HG03460 (cell line): ENCODE data around the gene GIPC2.

Source experiments
- ATAC-seq: cut with Tn5 transposase; IDR thresholded peaks from one replicate; pipeline ENCODE4 v1.9.1; 2021; ENCODE audit not compliant: unreplicated experiment

The GIPC2 gene

DNA sequence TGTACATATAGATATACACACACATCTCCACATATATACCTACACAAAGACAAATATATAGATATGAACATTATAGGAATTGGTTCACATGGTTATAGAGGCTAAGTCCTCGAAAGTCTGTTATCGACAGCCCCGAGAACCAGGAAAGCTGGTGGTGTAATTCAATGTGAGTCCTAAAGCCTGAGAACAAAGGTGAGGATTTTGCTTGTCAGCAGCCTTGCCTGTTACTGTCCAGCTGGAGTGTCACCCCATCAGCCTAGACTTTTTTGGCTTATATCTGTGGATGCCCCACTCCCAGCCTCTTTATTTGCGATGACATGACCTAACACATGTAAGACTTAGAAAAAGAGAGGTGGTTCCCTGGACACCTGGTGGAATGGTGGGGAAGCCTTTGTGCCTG lies 97.0 kb downstream of the GIPC2 start:
- ATAC-seq, result peak; percentile 21

DNA sequence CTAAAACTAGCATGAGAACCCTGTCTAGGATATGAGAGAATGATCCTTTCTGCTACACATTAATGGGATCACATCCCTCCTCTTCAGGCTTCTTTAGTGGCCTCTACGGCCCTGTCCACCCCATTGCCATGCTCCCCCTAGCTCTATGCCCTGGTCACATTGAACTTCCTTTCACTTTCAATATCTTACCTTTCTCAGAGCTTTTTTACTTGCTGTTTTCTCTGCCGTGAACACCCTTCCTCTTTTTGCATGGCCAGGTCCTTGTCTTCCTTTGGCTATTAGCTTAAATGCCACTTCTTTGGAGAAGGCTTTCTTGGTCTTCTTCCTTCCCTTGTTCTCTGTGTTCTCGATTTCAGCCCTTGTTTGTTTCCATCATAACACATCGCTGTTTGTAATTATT lies 97.4 kb downstream of the GIPC2 start:
- ATAC-seq, result peak; percentile 79

- ATAC-seq, result no peak
These were observed 97.9 kb downstream of the GIPC2 start for GRCh38 chr1:78143673-78144072.

DNA sequence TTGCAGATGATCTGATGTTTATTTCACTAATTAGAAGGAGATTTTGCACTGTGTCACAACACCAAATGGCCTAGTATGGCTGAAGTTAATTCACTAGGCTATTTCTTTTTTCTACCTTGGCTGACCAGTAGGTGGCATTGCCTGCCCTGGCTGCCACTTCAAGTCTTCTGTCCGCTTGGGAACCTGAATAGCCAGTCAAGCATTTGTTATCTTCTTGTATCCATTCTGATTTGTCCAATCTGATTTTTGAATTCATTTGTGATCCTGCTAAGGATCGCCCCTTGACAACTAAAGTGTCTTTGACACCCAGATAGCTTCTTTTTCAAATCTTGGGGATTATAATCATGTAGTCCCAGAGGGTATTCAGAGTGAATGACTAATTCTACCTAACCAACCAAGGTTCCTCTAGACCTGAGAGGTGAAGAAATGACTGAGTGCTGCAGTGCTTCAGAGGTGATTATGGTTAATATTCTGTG lies 99.4 kb downstream of the GIPC2 start:
- ATAC-seq, result peak; percentile 66

DNA sequence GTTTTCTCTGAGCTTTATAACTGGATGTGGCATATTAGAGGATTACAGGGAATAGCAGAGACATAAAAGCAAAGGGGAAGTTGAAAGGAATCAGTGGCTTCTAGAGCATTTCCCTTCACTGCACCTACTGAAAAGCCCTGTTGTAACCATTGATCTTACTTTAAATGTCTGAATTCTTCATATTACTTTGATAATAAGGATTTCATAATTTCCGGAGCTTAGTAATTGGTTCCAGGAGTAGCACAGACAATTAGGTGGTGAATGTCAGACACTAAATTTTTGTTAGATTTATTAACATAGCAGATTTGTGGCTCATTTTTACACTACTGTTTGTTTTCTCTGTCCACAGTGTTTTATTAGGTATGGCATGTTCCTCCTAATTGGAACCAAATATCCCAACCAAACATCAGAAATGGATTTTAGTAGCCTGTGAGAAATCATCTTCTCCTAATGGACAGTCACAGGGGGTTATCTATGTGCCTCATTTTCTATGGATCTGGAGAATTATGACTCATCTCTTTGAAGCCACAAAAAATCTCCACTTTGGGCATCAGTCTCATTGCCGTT lies 100.5 kb downstream of the GIPC2 start:
- ATAC-seq, result no peak

DNA sequence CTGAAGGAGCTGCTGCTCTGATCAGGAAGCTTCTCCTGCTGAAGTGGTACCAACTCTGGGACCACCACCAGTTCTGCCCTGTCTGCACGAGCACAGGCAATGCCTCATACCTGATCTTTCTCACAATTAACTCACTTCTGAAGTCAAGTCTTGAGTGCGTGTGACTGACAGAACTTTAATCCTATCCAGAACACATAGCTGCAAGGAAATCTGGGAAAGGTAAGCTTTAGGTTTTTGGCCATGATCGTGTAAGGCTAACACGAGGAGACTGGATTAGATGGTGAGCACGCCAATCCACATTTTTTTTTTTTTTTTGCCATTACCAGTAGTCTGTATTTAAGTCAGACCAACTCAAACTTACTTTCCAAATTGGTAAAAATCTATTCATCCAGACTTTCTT lies 101.3 kb downstream of the GIPC2 start:
- ATAC-seq, result no peak

GRCh38 chr1:78153092-78153736 lies 107.4 kb downstream of the GIPC2 start:
- ATAC-seq, result no peak

DNA sequence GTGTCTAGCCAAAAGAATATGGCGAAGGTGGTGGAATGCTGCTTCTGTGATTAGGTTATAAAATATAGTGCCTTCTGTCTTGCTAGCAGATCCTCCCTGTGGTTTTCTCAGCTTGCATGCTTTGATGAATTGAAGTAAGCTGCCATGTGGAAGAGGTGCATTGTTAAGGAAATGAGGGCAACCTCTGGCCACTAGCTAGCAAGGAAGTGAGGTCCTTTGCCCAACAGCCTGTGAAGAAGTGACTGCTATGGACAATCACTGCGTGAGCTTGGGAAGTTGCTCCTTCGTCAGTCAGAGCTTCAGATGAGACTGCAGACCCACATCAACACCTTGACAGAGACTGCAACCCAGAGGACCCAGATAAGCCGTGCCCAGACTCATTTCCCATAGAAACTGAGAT lies 109.4 kb downstream of the GIPC2 start:
- no peak for ATAC-seq

DNA sequence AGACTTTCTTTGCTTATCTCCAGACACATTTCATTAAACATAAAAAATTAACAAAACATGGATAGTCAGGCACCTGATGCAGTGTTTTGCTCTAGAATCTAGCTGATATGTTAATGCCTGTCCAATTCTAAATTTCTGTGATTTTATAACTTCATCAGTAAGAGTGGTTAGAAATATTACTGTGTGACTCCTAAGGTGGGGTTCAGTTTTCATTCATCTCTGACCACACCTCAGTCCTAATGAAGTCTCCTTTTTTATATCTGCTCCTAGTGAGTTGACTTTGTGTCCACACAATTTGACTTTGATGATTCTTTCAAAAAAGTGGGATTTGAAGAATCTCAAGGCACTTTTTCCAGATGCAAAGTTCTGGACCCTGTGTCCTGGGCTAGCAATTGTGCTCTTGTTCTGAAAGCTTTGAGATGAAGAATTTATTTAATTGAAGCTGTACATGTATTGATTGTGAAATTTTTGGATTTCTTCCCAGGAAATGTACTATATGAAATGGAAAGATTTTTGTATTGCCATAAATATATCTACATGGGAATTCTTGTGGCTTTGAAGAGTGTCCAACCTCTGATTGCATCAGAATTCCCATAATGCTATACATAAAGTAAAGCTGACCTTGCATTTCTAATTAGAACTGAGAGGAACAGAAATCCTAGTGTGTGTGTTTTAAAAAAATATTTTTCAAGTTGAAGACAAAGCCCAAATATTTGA lies 111.2 kb downstream of the GIPC2 start:
- no peak for ATAC-seq

GRCh38 chr1:78165816-78166215 lies 120.0 kb downstream of the GIPC2 start:
- no peak for ATAC-seq

- ATAC-seq, result no peak
These were observed 122.5 kb downstream of the GIPC2 start for GRCh38 chr1:78168306-78168705.

- ATAC-seq, result no peak
These were observed 125.1 kb downstream of the GIPC2 start for GRCh38 chr1:78170859-78171258.

- no peak for ATAC-seq
These were observed 126.2 kb downstream of the GIPC2 start for GRCh38 chr1:78171736-78172590.

- ATAC-seq, result no peak
These were observed 130.7 kb downstream of the GIPC2 start for GRCh38 chr1:78176448-78176847.

DNA sequence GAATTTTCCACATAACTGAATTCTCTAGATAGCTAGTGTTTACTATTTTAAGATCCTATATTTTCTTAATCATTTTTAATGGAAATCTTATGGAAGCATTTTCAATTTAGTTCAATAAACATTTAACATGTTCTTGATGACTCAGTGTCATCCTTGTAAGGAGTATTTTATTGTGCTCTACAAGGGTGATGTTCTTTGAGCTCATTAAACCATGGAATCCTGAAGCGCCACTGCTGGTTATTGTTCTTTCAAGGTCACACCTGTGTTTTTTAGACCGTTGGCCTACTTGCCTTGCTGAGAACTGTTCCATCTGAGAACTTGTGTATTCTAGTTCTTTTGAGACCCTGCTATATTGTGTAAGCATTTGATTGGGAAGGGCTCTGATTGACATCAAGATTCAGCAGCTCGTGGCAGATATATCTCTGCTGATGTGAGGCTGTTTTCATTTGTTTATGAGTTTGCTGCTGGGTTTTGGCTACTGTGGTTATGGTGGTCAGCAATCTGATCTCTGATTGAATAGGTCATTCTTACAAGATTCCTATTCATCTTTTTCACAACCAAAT lies 132.0 kb downstream of the GIPC2 start:
- no peak for ATAC-seq

- ATAC-seq, result no peak
These were observed 133.1 kb downstream of the GIPC2 start for GRCh38 chr1:78178816-78179215.

DNA sequence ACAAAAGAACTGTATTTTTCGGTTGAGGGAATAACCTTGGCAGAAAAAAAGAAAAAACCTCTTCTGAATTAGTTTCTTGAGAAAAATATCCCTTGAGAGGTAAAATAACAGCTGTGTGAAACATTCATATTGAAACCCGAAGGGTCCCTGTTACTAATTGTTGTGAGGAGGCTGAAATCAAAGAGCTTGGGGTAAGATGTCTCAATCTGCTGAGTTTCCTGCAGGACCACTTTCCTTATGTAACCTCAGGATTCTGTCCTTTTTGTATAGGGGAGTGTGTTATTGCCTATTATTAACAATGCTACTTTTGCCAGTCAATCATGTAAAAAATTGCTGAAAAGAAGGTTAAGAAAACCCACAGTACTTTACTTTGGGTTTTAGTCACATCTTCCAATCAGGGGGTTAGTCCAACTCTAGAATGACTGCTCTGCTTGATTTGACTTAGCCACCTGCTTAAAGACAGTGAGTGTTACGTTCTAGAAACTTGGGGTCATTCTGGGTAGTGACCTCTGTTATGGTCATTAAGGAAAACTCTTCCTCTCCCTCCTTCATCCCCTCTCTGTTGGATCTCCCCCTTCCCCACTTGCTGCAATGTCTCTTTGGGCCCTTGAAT lies 138.8 kb downstream of the GIPC2 start:
- no peak for ATAC-seq
